HG02981 (cell line): Measurements from ENCODE around the gene HSD11B1L.
"Not testable (repeated sequence)": the region's sequence is repeated elsewhere in the genome, so short reads cannot be mapped to it uniquely, and the experiment has no call there.

ENCODE experiments used
- ATAC-seq: cut with Tn5 transposase; IDR thresholded peaks from one replicate; pipeline ENCODE4 v1.9.1; 2021; ENCODE audit warnings: mild to moderate bottlenecking, moderate library complexity; ENCODE audit not compliant: unreplicated experiment

Gene HSD11B1L

DNA sequence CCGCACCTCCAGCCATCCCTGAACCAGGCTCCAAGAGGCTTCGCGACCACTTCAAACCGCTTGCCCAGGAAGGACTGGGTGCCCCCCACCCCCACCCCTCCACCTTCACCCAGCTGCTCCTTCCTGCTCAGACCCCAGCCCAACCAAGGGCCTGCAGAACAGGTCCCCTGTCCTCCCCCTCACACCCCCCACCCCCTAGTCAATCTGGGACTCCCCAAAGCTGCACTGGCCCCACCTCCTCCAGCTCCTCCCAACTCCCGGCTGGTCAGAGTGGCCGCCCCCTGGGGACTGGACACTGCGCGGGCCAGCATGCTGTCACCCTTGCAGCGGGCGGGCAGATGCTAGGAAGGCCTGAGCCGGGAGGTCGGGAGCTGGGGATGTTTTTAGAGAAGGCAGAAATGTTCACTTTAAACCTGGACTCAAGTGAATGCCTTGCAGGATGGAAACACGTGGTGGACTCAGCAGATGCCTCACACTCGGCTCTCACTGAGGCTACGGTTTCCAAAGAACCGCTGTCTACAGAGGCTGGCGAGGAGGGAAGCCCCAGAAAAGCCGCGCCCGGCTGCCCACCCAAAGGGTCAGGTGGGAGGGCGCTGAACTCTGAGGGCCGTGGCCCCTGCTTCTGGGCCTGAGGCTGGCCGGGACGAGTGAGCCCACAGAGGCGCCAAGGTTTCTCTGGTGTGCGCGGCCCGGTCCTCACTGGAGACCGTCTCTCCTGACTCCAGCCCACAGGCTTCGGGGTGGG is 17.2 kb downstream of the HSD11B1L start:
- ATAC-seq = no peak

DNA sequence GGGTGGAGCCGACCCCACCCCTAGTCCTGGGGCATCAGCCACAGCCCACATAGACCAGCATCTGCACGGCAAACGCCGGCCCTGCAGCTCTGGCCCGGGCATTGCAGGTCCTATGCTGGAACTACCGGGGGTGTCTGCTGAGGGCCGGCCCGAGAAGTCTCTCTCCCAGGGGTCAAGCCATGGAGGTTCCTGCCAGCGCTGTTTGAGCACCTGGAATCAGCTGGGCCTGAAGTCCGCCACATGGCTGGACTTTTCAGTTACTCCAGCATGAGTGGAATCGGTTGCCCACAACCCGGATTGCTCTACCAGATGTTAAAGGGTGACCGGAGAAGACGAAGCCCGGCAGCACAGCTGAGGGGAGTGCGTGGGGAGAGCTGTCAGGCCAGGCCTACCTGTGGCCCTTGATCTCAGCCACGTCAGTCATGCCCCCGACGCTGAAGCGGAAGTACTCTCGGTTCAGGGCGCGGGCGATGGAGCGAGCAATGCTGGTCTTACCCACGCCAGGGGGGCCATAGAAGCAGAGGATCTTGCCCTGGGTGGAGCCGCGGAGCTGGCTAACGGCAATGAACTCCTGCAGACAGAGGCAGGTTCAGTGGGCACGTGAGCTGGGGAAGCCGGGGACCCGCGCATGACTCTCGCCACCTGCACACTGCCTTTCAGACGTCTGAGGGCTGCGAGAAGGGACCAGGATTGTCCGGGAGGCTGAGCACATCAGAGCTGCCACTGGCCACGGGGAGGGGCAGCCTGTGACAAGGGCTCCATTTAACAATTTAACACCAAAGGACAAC is 18.0 kb downstream of the HSD11B1L start:
- ATAC-seq = no peak

DNA sequence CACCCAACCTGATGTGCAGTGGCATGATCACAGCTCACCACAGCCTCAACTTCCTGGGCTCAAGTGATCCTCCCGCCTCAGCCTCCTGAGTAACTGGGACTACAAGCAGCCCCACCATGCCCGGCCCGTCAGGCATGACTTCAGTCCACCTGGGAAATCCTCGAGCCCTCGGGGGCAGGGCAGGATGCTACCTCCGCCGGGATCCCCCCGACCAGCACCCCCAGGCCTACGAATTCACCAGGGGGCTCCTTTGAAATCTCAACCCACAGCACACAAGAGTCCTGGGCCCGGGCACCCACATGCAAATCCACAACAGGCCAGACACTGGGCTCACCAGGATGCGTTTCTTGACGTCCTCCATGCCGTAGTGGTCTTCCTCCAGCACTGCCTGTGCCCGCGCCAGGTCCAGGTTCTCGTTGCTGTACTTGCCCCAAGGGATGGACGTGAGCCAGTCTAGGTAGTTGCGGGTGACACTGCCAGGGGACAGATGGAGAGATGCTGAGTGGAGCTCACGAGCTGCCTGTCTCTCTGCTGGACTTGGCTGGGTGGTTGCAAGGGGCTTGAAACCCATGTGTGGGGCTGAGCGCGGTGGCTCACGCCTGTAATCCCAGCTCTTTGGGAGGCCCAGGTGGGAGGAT is 19.7 kb downstream of the HSD11B1L start:
- ATAC-seq = no peak

DNA sequence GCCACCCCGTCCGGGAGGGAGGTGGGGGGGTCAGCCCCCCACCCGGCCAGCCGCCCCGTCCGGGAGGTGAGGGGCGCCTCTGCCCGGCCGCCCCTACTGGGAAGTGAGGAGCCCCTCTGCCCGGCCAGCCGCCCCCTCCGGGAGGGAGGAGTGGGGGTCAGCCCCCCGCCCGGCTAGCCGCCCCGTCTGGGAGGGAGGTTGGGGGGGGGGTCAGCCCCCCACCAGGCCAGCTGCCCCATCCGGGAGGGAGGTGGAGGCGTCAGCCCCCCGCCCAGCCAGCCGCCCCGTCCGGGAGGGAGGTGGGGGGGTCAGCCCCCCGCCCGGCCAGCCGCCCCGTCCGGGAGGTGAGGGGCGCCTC is 21.2 kb downstream of the HSD11B1L start:
- ATAC-seq = not testable (repeated sequence)

DNA sequence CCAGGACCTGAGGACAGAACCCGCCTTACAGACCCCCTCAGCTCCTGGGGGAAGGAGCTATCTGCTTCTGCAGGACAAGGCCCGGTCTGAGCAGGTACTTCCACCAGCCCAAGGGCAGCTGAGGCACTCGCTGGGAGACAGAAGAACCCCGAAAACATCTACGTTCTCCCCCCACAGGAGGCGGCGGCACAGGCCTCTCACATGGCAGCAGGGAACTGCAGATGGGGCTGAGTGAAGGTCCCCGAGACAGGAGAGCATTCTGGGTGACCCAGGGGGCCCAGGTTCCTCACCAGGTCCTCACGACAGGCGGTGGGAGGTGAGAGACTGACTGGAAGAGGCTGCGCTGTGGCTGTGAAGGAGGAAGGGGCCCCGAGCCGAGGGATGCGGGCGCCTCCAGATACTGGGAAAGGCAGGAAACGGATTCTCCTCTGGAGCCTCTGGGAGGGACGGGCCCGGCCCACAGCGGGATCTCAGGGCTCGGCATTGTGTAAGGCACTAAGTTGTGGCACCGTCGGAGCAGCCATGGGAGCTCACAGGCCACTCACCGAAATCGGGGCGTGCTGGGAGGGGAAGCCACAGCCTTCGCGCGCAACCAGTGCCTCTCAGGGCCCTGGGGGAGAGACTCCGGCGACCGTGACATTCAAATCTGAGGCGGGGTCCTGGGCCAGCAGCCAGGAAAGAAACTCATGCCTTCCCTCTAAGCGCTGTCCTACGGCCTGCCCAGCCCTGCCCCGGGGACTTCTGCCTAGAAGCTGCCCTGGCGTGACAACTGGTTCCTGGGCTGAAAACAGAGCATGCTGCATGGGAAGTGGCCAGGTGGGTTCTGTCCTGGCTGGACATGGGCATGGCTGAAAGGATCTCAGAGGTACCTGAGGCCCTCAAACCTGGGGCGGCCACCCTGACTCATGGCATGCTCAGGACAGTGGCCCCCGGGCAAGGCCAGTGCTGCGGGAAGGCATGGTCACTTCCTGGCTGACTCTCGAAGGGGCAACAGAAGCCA is 23.3 kb downstream of the HSD11B1L start:
- no peak for ATAC-seq

DNA sequence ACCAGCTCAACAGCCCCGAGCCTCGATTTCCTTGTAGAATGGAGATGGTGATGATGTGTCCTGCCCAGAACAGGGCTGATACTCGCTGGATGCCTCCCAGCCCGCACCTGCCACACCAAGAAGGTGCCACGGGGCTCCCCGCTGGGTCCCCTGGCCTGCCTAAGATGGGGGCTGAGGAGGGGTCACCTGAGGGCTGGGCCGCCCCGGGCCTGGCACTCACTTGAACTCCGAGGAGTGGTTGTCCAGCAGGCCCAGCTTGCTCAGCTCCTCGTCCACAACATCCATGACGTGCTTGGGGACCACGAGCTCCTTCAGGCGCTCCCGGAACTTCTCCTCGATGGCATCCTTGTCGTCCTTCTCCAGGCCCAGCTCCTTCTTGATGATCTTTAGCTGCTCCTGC is 24.7 kb downstream of the HSD11B1L start:
- ATAC-seq = no peak

DNA sequence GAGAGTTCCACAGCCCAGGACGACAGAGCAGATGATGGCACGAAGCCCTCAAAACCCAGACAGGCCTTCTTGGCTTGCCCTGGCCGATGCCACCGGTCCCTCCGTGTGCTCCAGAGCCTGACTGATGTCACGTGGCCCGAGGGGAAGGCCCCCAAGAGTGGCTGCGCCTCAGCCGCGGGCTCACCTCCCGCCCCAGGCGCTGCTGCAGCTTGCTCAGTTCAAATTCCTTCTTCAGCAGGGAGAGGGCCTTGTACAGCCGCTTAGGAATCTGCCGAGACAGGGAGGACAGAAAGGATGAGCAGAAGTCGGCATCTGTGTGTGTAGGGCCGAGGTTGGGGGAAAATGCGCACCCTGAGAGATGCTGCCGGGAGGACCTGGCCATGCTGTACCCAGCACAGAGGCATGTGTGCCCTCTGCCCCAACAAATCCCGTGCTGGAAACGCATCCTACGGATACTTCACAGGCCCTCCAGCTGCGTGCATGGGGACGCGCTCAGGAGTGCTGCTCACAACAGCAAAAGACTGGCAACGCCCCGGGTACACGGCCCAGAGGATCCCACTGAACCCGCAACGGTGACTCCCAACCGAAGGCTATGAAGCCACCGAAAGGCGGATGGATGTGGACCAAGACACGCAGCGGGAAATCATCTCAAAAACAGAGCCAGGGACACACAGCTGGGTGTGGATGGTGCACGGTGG is 26.2 kb downstream of the HSD11B1L start:
- no peak for ATAC-seq

DNA sequence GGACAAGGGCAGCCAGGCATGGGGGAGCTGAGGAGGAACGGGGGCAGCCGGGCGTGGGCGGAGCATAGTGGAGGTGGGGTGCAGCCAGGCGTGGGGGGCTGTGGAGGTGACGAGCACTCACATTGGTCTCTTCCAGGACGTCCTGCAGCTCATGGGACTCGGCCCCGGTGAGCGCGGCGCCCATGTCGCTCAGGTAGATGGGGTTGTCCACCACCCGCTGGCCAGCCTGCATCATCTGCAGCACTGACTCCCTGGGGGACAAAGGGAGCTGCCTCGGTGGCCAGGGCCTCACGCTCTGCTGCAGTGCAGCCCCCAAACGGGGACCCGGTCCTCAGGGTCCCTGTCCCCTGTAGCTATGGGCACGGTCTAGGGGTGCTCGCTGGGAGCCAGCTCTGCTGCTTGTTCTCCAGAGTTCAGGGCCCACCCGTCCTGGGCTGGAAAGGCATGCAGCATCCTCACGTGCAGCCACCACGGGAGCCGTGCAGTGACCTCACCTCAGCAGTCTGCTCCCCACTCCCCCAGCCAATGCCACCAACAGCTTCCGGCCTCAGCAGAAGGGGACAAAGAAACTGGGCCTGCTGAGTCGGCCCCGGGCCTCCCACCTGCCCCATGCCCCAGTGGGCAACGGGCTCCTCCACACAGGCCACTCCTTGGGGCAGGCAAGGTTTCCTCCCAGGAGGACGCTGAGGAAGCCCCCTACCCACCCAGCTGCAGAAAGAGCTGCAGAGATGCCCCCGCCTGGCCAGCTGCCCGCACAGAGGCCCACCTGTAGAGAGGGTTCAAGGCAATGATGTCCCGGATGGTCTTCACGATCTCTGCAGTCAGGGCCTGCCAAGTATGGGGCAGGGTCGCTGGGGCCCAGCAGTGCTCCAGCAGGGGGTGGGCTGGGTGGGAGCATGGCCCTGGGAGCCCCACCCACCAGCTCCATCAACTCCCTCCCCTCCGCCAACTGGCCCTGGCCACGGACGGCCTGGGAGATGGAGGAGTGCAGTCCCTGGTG is 27.0 kb downstream of the HSD11B1L start:
- no peak for ATAC-seq

DNA sequence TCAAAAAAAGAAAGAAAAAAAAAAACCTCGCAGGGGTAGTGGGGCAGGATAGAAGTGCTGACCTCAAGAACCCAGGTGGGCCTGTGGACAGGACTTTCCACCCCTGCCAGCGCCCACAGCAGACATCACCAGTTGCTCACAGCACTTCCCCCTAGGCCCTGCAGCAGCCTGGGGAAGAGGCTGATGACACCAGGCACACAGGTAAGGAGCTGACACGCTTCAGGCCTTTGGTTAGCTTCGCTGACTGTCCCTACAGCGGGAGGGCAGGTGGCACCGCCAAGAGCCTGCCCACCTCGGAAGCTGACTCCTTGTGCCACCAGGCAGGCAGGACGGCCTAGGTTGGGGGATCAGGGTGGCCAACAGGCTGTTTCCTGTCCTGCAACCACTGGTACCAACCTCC is 30.2 kb downstream of the HSD11B1L start:
- no peak for ATAC-seq

DNA sequence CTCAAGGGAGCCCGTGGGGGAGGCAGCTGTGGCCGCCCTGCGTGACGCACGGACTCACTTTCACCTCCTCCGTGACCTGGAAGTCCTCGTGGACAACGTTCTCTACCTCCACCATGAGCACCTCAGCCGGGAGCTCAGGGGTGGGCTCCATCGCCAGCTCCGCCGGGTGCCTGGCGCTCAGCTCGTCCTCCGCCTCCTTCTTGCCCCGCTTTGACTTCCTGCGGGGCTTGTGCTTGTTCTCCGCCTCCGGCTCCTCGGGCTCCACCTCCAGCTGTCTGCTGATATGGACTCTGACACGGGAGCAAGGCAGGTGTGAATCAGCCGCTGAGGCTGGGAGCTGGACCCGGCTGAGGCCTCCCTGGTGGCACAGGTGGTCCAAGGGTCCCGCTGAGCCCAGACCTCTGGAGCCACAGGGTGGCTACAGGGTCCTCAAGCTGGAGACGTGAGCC is 30.9 kb downstream of the HSD11B1L start:
- ATAC-seq = no peak

DNA sequence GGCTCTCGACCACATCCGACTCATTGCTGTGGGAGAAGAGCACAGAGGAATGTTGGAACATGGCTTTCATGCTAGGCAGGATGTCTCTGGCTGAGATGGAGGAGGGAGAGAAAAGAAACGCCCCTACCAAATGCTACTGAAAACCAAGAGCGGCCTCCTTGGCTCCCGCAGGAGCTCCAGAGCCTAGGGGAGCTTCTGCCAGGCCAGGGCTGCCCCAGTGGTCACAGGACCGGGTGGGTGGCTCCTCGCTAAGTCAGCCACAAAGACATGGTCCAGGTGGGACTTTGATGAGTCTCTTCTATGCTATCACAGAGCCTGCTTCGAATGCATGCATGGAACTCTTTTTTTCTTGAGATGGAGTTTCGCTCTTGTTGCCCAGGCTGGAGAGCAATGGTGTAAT is 32.4 kb downstream of the HSD11B1L start:
- ATAC-seq = no peak

DNA sequence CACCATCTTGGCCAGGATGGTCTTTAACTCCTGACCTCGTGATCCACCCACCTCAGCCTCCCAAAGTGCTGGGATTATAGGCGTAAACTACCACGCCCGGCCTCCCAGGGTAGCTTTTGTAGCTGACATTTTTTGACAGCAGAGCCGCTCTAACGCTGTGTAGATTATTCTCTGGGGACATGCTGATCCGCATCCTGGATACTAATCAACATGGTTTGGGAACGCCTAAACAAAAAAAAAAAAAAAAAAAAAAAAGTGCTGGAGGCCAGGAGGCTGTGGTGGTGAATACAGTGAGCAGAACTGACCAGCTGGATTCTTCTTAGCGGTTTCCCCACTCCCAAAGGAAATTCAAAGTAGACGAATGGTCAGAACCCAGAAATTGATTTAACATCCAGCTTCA is 34.0 kb downstream of the HSD11B1L start:
- ATAC-seq = no peak

DNA sequence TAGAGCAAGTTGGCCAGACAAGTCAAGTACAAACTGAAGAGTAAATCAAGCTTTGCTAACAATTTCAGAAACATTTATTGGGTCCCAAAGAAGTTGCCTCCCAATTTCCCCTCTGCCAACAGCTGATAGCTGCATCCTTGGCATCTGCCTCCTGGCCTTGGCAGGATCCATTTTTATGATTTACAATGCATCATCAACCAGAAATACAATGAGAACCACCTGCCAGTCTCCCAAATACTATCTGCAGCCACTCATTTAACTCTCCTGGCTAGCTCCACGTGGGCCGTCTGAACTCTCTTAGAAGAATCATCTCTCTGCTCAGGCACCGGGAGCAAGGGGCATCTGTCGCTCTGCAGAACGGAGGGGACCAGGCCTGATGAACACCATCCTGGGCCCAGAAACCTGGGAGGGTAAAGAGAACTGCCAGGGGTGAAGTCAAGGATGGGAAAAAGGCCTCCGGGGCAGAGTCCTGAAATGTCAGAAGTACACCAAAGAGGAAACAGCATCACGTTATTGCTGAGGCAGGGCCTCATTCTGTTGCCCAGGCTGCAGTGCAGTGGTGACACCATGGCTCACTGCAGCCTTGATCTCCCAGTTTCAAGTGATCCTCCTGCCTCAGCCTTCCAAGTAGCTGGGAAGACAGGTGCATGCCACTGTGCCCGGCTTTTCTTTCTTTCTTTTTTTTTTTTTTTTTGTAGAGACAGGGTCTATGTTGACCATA is 36.5 kb downstream of the HSD11B1L start:
- ATAC-seq = no peak

DNA sequence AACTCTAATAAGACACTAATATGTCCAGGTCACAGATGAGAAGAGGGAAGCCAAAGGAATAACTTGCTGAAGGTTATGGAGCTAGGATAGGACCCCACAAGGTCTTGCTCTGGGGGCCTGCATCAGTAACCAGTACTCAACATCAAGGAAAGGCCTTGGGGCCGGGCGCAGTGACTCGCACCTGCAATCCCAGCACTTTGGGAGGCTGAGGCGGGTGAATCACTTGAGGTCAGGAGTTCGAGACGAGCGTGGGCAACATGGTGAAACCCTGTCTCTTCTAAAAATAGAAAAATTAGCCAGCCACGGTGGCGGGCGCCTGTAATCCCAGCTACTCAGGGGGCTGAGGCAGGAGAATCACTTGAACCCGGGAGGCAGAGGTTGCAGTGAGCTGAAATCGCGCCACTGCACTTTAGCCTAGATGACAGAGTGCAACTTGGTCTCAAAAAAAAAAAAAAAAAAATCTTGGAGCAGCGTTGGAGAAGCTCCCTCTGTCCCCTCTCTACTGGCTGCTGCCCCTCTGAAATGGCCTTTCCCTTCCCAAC is 37.3 kb downstream of the HSD11B1L start:
- no peak for ATAC-seq

DNA sequence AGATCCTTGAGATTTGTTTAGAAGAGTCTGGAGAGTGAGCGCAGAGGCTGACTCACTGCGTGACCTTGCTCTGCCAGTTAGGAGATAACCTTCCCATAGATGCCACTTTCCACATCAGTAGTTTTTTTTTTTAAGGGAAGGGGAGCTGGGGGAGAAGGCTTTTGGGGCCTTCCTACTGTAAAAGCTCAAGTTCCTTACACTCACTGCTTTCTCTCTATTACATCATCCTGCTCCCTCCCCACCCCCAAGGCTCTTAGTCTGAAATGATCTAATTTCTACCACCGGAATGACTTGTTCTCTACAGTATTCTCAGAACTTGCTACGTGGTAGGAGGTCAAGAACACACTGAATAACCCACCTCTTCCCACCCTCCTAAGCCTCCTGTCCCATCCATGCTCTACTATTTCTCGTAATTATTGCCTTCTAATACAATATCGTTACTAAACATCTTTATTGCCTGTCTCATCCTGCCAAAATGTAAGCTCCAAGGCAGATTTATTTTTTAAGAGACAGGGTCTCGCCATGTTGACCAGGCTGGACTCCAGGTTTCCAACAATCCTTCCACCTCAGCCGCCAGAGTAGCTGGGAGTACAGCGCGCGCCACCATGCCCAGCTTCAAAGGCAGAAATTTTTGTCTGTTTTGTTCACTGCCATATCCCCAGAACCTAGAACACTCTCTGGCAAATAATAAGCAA is 37.9 kb downstream of the HSD11B1L start:
- ATAC-seq = no peak

DNA sequence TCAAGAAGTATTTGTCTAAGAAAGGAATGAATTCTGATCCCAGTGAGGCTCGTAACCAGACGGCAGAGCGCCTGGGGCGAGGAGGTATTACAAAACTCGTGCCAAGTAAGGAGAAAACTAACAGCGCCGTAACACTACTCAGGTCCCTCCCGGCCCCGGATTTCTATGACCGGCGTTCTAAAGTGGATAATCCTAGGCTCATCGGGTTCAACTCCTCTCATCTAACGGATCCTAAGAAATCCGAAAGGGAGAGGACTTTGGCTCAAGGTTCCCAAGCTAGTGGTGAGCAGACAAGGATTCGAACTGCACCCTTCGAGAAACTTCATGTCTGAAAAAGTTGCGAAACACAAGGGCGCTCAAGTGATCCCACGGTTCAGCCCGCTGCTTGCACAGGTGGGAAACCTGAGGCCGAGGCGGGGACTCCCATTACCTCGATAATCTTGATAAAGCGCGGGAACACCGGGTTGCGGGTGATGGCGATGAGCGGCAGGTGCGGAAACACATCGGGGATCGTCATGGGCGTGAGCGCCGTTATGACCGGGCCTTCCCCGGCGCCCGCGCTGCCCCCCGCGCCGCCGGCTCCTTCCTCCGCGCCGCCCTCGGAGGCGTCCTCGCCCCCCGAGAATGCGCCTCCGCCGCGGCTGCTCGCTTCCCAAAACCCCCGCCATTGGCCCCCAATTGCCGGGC is 38.6 kb downstream of the HSD11B1L start:
- ATAC-seq = no peak
